Measurements from ENCODE around the gene MAN2A2. TPM values are rescaled to one million over a fixed set of nuclear protein-coding genes. Genes with fewer than 3 reads are reported as not detected.

The MAN2A2 gene
- total and polyA plus RNA-seq, 7 experiments from 2014 or later: 7.1 to 171 (median 132) TPM

DNA sequence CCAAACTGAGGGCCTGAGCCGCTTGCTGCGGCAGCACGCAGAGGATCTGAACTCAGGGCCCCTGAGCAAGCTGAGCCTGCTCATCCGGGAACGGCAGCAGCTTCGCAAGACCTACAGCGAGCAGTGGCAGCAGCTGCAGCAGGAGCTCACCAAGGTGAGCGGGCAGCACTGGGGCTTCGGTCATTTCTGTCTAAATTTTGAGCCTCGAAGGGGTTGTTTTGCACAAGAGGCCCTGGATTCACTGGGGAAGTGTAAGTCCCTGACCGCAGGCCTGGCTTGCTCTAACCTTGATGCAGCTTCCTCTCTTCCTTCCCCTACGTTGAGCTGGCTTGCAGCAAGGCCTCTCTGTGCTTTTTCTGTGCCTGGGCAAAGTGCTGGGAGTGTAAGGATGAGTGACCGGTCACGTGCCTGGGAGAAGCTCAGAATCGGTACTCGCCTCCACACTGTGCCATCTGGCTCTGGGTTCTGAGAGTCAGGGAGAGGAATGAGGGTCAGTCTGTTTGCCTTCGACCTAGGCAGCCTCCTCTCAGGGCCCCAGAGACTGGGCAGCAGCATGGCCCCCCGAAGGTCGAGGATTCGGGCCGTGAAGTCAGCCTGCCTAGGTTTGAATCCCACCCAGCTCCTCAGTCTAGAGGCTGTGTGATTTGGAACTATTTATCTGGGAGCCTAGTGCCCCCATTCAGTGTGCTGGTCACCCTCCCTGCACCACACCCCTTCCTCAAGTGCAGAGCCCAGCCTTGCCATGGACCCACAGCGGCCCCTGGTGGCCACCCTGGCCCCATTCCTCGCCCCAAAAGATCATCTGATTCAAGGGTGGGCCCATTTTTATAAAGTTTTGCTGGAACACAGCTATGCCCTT is 17.4 kb upstream of the MAN2A2 start:
- H3K27ac Mint-ChIP-seq: peak overlapping the region in 2 of 9 donors; percentile 59 to 87
- DNase-seq: peak; percentile 49 to 85 (median 72)
- Histone ChIP-seq H3K27me3 (ENCODE audit: control insufficient read depth in 2 of 2, insufficient read depth in 2 of 2, low read length in 2 of 2) (no peaks in the 10 kb centered on the region), H3K4me3 (ENCODE audit: low read length) (no peak overlapping the region), H3K4me1 (ENCODE audit: control insufficient read depth in 2 of 2, insufficient read depth in 2 of 2, low read length in 2 of 2) (peaks cover 6 to 7% of the 10 kb centered on the region in 2 donors), H3K9me3 (ENCODE audit: control insufficient read depth in 2 of 3, low read length in 3 of 3) (no peaks in the 10 kb centered on the region), H3K36me3 (ENCODE audit: control insufficient read depth in 2 of 3, insufficient read depth in 3 of 3, low read length in 3 of 3) (peaks cover 0 to 18% (median 0%) of the 10 kb centered on the region in 3 experiments), H3K27ac (ENCODE audit: low read depth, low read length) (no peak overlapping the region)
- ATAC-seq: peak; percentile 79
- ChIA-PET CTCF (interaction anchor here (0.6 to 3.6 kb wide), 29 partner anchors 10 to 584 kb away, joined by 3 to 26 read pairs (median 3); partner anchors contain the start of genes BLM, HDDC3 and MAN2A2), POLR2A (interaction anchor here (1.0 to 1.8 kb wide), 4 partner anchors 12 to 295 kb away, joined by 3 to 10 read pairs (median 3); no protein-coding TSS in a partner anchor)
- peak overlapping the region in 3 of 10 donors; percentile 55 to 69 (median 56) for H3K4me3 Mint-ChIP-seq
- H3K27me3 Mint-ChIP-seq: peaks cover 0 to 6% (median 4%) of the 10 kb centered on the region in 5 donors
- intact Hi-C loops (cut with micrococcal nuclease): loop anchor here (1.0 to 10.0 kb wide), 13 partner anchors 67 to 593 kb away; partner anchors contain the start of gene BLM (in 2 of the 2)
- peaks cover 0 to 27% (median 0%) of the 10 kb centered on the region in 5 donors for H3K36me3 Mint-ChIP-seq
- H3K4me1 Mint-ChIP-seq: peaks cover 0 to 43% (median 11%) of the 10 kb centered on the region in 7 donors
- no peaks in the 10 kb centered on the region for H3K9me3 Mint-ChIP-seq

DNA sequence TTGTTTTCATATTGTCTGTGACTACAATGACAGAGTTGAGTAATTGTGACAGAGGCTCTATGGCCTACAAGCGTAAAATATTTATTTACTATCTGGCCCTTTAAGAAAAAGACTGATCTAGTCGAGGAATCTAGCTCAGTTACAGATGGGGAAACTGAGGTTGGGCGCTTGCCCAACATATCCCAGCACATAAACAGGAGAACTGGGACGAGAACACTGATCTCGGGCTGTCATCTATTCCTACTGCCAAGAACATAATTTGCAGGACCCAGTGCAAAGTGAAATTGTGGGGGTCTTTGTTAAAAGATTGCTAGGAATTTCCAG is 16.8 kb upstream of the MAN2A2 start:
- H3K4me3 Mint-ChIP-seq: peak overlapping the region in 2 of 10 donors; percentile 42 to 69
- intact Hi-C loops (cut with micrococcal nuclease): loop anchor here (1.0 to 10.0 kb wide), 13 partner anchors 68 to 593 kb away; partner anchors contain the start of gene BLM (in 2 of the 2)
- Histone ChIP-seq H3K36me3 (ENCODE audit: control insufficient read depth in 2 of 3, insufficient read depth in 3 of 3, low read length in 3 of 3) (peaks cover 0 to 12% (median 0%) of the 10 kb centered on the region in 3 experiments), H3K27me3 (ENCODE audit: control insufficient read depth in 2 of 2, insufficient read depth in 2 of 2, low read length in 2 of 2) (no peaks in the 10 kb centered on the region), H3K4me1 (ENCODE audit: control insufficient read depth in 2 of 2, insufficient read depth in 2 of 2, low read length in 2 of 2) (peaks cover 6 to 7% of the 10 kb centered on the region in 2 donors), H3K27ac (ENCODE audit: low read depth, low read length) (no peak overlapping the region), H3K9me3 (ENCODE audit: control insufficient read depth in 2 of 3, low read length in 3 of 3) (no peaks in the 10 kb centered on the region), H3K4me3 (ENCODE audit: low read length) (no peak overlapping the region)
- H3K36me3 Mint-ChIP-seq: peaks cover 0 to 25% (median 0%) of the 10 kb centered on the region in 5 donors
- H3K9me3 Mint-ChIP-seq: no peaks in the 10 kb centered on the region
- ATAC-seq: no peak
- ChIA-PET POLR2A (interaction anchor here (1.0 to 1.8 kb wide), 4 partner anchors 12 to 296 kb away, joined by 3 to 10 read pairs (median 3); no protein-coding TSS in a partner anchor), CTCF (interaction anchor here (0.6 to 3.6 kb wide), 24 partner anchors 9 to 566 kb away, joined by 3 to 26 read pairs (median 4); partner anchors contain the start of genes BLM, HDDC3 and MAN2A2)
- peaks cover 0 to 43% (median 11%) of the 10 kb centered on the region in 7 donors for H3K4me1 Mint-ChIP-seq
- DNase-seq: no peak
- H3K27ac Mint-ChIP-seq: peak overlapping the region in 1 of 9 donors; percentile 87
- peaks cover 0 to 6% (median 4%) of the 10 kb centered on the region in 5 donors for H3K27me3 Mint-ChIP-seq

DNA sequence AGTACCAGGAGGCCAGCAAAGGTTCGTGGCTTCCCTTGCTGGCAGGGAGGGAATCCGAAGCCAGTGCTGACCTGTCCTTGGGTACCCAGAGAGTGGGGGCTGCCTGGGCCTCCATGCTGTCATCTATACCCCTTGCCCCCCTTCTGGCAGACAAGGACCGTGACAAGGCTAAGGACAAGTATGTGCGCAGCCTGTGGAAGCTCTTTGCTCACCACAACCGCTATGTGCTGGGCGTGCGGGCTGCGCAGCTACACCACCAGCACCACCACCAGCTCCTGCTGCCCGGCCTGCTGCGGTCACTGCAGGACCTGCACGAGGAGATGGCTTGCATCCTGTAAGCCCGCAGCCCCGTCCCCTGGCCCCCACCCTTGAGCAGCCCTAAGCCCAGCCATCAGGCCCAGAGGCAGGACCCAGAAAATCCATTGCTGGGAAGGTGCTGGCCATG is 16.0 kb upstream of the MAN2A2 start:
- H3K4me1 ChIP-seq (ENCODE audit: control insufficient read depth in 2 of 2, insufficient read depth in 2 of 2, low read length in 2 of 2): peaks cover 6 to 7% of the 10 kb centered on the region in 2 donors
- peaks cover 0 to 6% (median 4%) of the 10 kb centered on the region in 5 donors for H3K27me3 Mint-ChIP-seq
- H3K36me3 Mint-ChIP-seq: peaks cover 0 to 26% (median 0%) of the 10 kb centered on the region in 5 donors
- DNase-seq (no peak), ATAC-seq (no peak)
- ChIA-PET CTCF (interaction anchor here (0.9 to 2.3 kb wide), 6 partner anchors 15 to 567 kb away, joined by 3 to 14 read pairs (median 6); partner anchors contain the start of genes HDDC3 and MAN2A2), POLR2A (interaction anchor here (0.5 to 1.2 kb wide), 2 partner anchors 11 to 95 kb away, joined by 3 to 5 read pairs; no protein-coding TSS in a partner anchor)
- H3K36me3 ChIP-seq (ENCODE audit: control insufficient read depth in 2 of 3, insufficient read depth in 3 of 3, low read length in 3 of 3): peaks cover 0 to 4% (median 0%) of the 10 kb centered on the region in 3 experiments
- peaks cover 0 to 42% (median 11%) of the 10 kb centered on the region in 7 donors for H3K4me1 Mint-ChIP-seq
- no peak overlapping the region for H3K27ac ChIP-seq (ENCODE audit: low read depth, low read length)
- intact Hi-C loops (cut with micrococcal nuclease): loop anchor here (2.0 to 10.0 kb wide), 8 partner anchors 70 to 594 kb away; partner anchors contain the start of gene BLM (in 1 of the 2)
- no peak overlapping the region for H3K27ac Mint-ChIP-seq
- H3K4me3 ChIP-seq (ENCODE audit: low read length): no peak overlapping the region
- H3K9me3 ChIP-seq (ENCODE audit: control insufficient read depth in 2 of 3, low read length in 3 of 3): no peaks in the 10 kb centered on the region
- H3K4me3 Mint-ChIP-seq: no peak overlapping the region
- no peaks in the 10 kb centered on the region for H3K9me3 Mint-ChIP-seq
- no peaks in the 10 kb centered on the region for H3K27me3 ChIP-seq (ENCODE audit: control insufficient read depth in 2 of 2, insufficient read depth in 2 of 2, low read length in 2 of 2)

DNA sequence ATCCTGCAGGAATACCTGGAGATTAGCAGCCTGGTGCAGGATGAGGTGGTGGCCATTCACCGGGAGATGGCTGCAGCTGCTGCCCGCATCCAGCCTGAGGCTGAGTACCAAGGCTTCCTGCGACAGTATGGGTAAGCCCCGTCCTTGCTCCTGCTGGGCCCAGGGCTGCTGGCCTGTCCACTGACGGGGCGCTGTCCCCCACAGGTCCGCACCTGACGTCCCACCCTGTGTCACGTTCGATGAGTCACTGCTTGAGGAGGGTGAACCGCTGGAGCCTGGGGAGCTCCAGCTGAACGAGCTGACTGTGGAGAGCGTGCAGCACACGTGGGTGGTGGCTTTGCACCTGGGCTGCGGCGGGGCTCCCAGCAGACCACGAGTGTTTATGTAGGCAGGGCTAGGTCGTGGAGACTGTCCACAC is 13.8 kb upstream of the MAN2A2 start:
- DNase-seq: no peak
- H3K36me3 Mint-ChIP-seq: peaks cover 0 to 25% (median 0%) of the 10 kb centered on the region in 5 donors
- no peaks in the 10 kb centered on the region for H3K36me3 ChIP-seq (ENCODE audit: control insufficient read depth in 2 of 3, insufficient read depth in 3 of 3, low read length in 3 of 3)

DNA sequence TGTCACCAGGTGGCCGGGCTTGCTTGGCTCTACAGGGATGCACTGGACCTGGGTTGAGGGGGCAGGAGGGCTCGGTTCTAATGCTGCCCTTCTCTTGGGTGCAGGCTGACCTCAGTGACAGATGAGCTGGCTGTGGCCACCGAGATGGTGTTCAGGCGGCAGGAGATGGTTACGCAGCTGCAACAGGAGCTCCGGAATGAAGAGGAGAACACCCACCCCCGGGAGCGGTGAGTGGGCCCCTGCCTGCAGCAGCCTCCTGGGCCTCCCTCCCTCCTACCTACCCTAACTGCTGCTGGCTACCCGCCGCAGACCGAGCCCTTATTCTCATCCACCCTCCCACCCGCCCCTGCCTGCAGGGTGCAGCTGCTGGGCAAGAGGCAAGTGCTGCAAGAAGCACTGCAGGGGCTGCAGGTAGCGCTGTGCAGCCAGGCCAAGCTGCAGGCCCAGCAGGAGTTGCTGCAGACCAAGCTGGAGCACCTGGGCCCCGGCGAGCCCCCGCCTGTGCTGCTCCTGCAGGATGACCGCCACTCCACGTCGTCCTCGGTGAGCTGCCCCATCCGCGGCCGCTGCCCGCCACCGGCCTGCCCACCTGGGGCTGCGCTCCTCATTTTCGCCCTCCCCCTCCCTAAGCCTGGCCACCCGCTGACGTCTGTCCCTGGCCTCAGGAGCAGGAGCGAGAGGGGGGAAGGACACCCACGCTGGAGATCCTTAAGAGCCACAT is 13.2 kb upstream of the MAN2A2 start:
- H3K4me3 Mint-ChIP-seq: no peak overlapping the region
- intact Hi-C loops (cut with micrococcal nuclease): loop anchor here (5.0 to 10.0 kb wide), 4 partner anchors 73 to 408 kb away; no protein-coding TSS in a partner anchor
- POLR2A ChIA-PET: interaction anchor here (0.6 to 1.3 kb wide), 2 partner anchors 10 to 235 kb away, joined by 3 to 4 read pairs; no protein-coding TSS in a partner anchor

More for the DNA sequence above, 13.8 kb upstream of the MAN2A2 start:
- Histone ChIP-seq H3K9me3 (ENCODE audit: control insufficient read depth in 2 of 3, low read length in 3 of 3) (no peaks in the 10 kb centered on the region), H3K27me3 (ENCODE audit: control insufficient read depth in 2 of 2, insufficient read depth in 2 of 2, low read length in 2 of 2) (no peaks in the 10 kb centered on the region), H3K4me3 (ENCODE audit: low read length) (no peak overlapping the region), H3K4me1 (ENCODE audit: control insufficient read depth in 2 of 2, insufficient read depth in 2 of 2, low read length in 2 of 2) (peaks cover 6 to 7% of the 10 kb centered on the region in 2 donors), H3K27ac (ENCODE audit: low read depth, low read length) (no peak overlapping the region)
- peaks cover 0 to 6% (median 4%) of the 10 kb centered on the region in 5 donors for H3K27me3 Mint-ChIP-seq
- H3K27ac Mint-ChIP-seq: no peak overlapping the region
- peaks cover 0 to 28% (median 11%) of the 10 kb centered on the region in 7 donors for H3K4me1 Mint-ChIP-seq
- H3K4me3 Mint-ChIP-seq: no peak overlapping the region
- CTCF ChIA-PET: interaction anchor here (0.6 to 1.5 kb wide), 2 partner anchors 239 to 358 kb away, joined by 4 read pairs; no protein-coding TSS in a partner anchor
- POLR2A ChIA-PET: interaction anchor here (1.3 kb wide), 1 partner anchor 11 kb away, joined by 4 read pairs; no protein-coding TSS in a partner anchor
- H3K9me3 Mint-ChIP-seq: peaks cover 0 to 1% (median 0%) of the 10 kb centered on the region in 11 donors
- ATAC-seq: peak; percentile 35
- intact Hi-C loops (cut with micrococcal nuclease): loop anchor here (5.0 to 10.0 kb wide), 4 partner anchors 72 to 407 kb away; no protein-coding TSS in a partner anchor

More for the DNA sequence above, 13.2 kb upstream of the MAN2A2 start:
- ATAC-seq (no peak), DNase-seq (no peak)
- H3K27me3 ChIP-seq (ENCODE audit: control insufficient read depth in 2 of 2, insufficient read depth in 2 of 2, low read length in 2 of 2): no peaks in the 10 kb centered on the region
- no peaks in the 10 kb centered on the region for H3K9me3 ChIP-seq (ENCODE audit: control insufficient read depth in 2 of 3, low read length in 3 of 3)
- H3K27ac ChIP-seq (ENCODE audit: low read depth, low read length): no peak overlapping the region
- H3K36me3 ChIP-seq (ENCODE audit: control insufficient read depth in 2 of 3, insufficient read depth in 3 of 3, low read length in 3 of 3): no peaks in the 10 kb centered on the region
- peaks cover 6 to 7% of the 10 kb centered on the region in 2 donors for H3K4me1 ChIP-seq (ENCODE audit: control insufficient read depth in 2 of 2, insufficient read depth in 2 of 2, low read length in 2 of 2)
- H3K27ac Mint-ChIP-seq: no peak overlapping the region
- H3K4me3 ChIP-seq (ENCODE audit: low read length): no peak overlapping the region
- H3K27me3 Mint-ChIP-seq: peaks cover 0 to 6% (median 3%) of the 10 kb centered on the region in 5 donors
- H3K36me3 Mint-ChIP-seq: peaks cover 0 to 25% (median 0%) of the 10 kb centered on the region in 5 donors
- CTCF ChIA-PET: interaction anchor here (0.6 kb wide), 1 partner anchor 358 kb away, joined by 4 read pairs; no protein-coding TSS in a partner anchor
- peaks cover 0 to 1% (median 0%) of the 10 kb centered on the region in 11 donors for H3K9me3 Mint-ChIP-seq
- peaks cover 0 to 25% (median 8%) of the 10 kb centered on the region in 7 donors for H3K4me1 Mint-ChIP-seq
